Activated CD8-positive, alpha-beta memory T cell treated with anti-CD3 and anti-CD28 coated beads, Interleukin-2, amount 50 U/mL, for 48 hours (primary cell): Measurements from ENCODE around the gene PRM1.
"Not testable (repeated sequence)": the region's sequence is repeated elsewhere in the genome, so short reads cannot be mapped to it uniquely, and the experiment has no call there.

Experiments
- DNase-seq: peaks from one replicate; pipeline ENCODE4 v3.0.0-alpha.2; 2020

The PRM1 gene

GRCh38 chr16:11296706-11297491 is 15.8 kb upstream of the PRM1 start:
- DNase-seq, result no peak

GRCh38 chr16:11296351-11296705 is 15.2 kb upstream of the PRM1 start:
- DNase-seq, result no peak

GRCh38 chr16:11295672-11296071 is 14.5 kb upstream of the PRM1 start:
- DNase-seq, result no peak

- no peak for DNase-seq
These were observed 11.1 kb upstream of the PRM1 start for GRCh38 chr16:11292076-11292748.

- DNase-seq, result no peak
These were observed 10.1 kb upstream of the PRM1 start for GRCh38 chr16:11291091-11291703.

- DNase-seq, result no peak
These were observed 9.2 kb upstream of the PRM1 start for GRCh38 chr16:11290102-11290893.

GRCh38 chr16:11289696-11290095 is 8.6 kb upstream of the PRM1 start:
- DNase-seq, result not testable (repeated sequence)

- no peak for DNase-seq
These were observed 8.1 kb upstream of the PRM1 start for GRCh38 chr16:11289202-11289601.

GRCh38 chr16:11285842-11286241 is 4.7 kb upstream of the PRM1 start:
- DNase-seq, result no peak

- DNase-seq, result no peak
These were observed 2.7 kb upstream of the PRM1 start for GRCh38 chr16:11283820-11284248.

GRCh38 chr16:11278681-11279628 is 2.2 kb downstream of the PRM1 start:
- no peak for DNase-seq

GRCh38 chr16:11277607-11278337 is 3.4 kb downstream of the PRM1 start:
- no peak for DNase-seq

GRCh38 chr16:11276896-11277593 is 4.1 kb downstream of the PRM1 start:
- DNase-seq, result no peak

GRCh38 chr16:11276143-11276895 is 4.8 kb downstream of the PRM1 start, which contains the start of gene PRM2:
Gene PRM2, minus strand, starts transcription at chr16:11276480. Its CDS starts 110 bp downstream, at chr16:11276370.
- DNase-seq, result no peak

GRCh38 chr16:11274964-11275363 is 6.2 kb downstream of the PRM1 start:
- no peak for DNase-seq

- no peak for DNase-seq
These were observed 7.3 kb downstream of the PRM1 start for GRCh38 chr16:11273721-11274324.

- no peak for DNase-seq
These were observed 8.0 kb downstream of the PRM1 start, which contains the start of gene PRM3 for GRCh38 chr16:11272921-11273720. Gene PRM3, minus strand, starts transcription at chr16:11273629. Its CDS starts 34 bp downstream, at chr16:11273595.

- no peak for DNase-seq
These were observed 8.6 kb downstream of the PRM1 start for GRCh38 chr16:11272484-11272883.
